Measurements from ENCODE around the gene PAOX. TPM values are rescaled to one million over a fixed set of nuclear protein-coding genes. Genes with fewer than 3 reads are reported as not detected.

PAOX gene
- total and polyA plus RNA-seq, 2 of the 13 experiments (the other 11 are each of a cell fraction or from before 2014, with no cell fraction given): 0.49 to 0.77 TPM

DNA sequence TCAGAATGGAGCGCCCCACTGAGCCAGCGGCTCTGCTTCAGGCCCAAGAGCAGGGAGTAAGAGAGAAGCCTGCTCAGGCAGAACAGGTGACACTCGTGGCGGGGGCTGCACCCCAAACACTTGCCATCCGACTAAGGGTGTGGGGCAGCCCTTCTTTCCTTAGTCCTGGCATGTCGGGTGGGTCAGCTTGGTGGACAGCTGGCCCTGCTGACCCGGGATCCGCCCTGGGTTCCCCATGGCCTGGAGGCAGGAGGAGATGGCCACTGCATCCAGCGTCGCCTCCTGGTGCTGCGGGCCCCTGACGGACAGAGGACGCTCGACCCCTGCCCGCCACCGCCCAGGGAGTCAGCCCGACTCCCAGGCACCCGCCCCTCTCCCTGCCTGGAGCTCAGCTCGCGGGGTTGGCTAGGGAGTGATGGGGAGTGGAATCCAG is 1.2 kb upstream of the PAOX start (continued):
- no peak for TF ChIP-seq ZNF609 (CRISPR knock-in tag; IDR thresholded peaks at IDR 0.05; ENCODE audit: borderline replicate concordance)
- TF ChIP-seq NR2C2 (CRISPR knock-in tag; IDR thresholded peaks at IDR 0.05; ENCODE audit: borderline replicate concordance): no peak
- no peak for TF ChIP-seq ZNF709 (CRISPR knock-in tag; IDR thresholded peaks at IDR 0.05)
- 0 out of 2 replicates have a peak, but pooled peaks have one; percentile 25 for TF ChIP-seq ZNF710 (CRISPR knock-in tag; IDR thresholded peaks at IDR 0.05; ENCODE audit: borderline replicate concordance)
- TF ChIP-seq SP1 (IDR thresholded peaks at IDR 0.05): no peak
- TF ChIP-seq SP1 (CRISPR knock-in tag; IDR thresholded peaks at IDR 0.05): 0 out of 2 replicates have a peak, but pooled peaks have one; percentile 7
- TF ChIP-seq SRSF9 (IDR thresholded peaks at IDR 0.05; ENCODE audit: borderline replicate concordance, insufficient read depth, low read depth, low read length, poor library complexity, severe bottlenecking): no peak
- TF ChIP-seq ZNF484 (CRISPR knock-in tag; IDR thresholded peaks at IDR 0.05; ENCODE audit: borderline replicate concordance, low read depth): no peak
- no peak for TF ChIP-seq NCOA1 (CRISPR knock-in tag; IDR thresholded peaks at IDR 0.05)
- no peak for TF ChIP-seq EZH2 (conservative IDR thresholded peaks at IDR 0.05; ENCODE audit: low read depth, low read length)
- TF ChIP-seq EEA1 (CRISPR knock-in tag; IDR thresholded peaks at IDR 0.05; ENCODE audit: borderline replicate concordance): no peak
- TF ChIP-seq ZBTB38 (CRISPR knock-in tag; IDR thresholded peaks at IDR 0.05): 0 out of 2 replicates have a peak, but pooled peaks have one; percentile 5
- TF ChIP-seq ZHX2 (IDR thresholded peaks at IDR 0.05; ENCODE audit: low read depth): no peak
- no peak for TF ChIP-seq ZHX2 (CRISPR knock-in tag; IDR thresholded peaks at IDR 0.05; ENCODE audit: borderline replicate concordance)
- TF ChIP-seq KLF13 (CRISPR knock-in tag; IDR thresholded peaks at IDR 0.05): no peak
- TF ChIP-seq ONECUT2 (CRISPR knock-in tag; IDR thresholded peaks at IDR 0.05): no peak
- no peak for TF ChIP-seq ATF7-NPFF (CRISPR knock-in tag; IDR thresholded peaks at IDR 0.05; ENCODE audit: low read depth)
- TF ChIP-seq GATAD2A (CRISPR knock-in tag; IDR thresholded peaks at IDR 0.05): no peak

Measured in HepG2 (cell line).